Endothelial cell of umbilical vein (primary cell): ENCODE results near the gene BICRA.

Experiments
- CTCF ChIP-seq, 2 donors: IDR thresholded peaks; 1 replicate in 1 of 2; 2 replicates in 1 of 2; pipeline ENCODE4 v1.5.1; 2011; ENCODE audit warnings: low read length in 2 of 2, mild to moderate bottlenecking in 2 of 2, moderate library complexity in 2 of 2, control low read depth in 1 of 2, inconsistent platforms in 1 of 2, low read depth in 1 of 2; ENCODE audit not compliant: insufficient read depth in 1 of 2; ENCODE audit errors: extremely low read depth in 1 of 2
- MYC ChIP-seq: IDR thresholded peaks from one replicate; pipeline ENCODE4 v1.6.1; 2011; ENCODE audit warnings: mild to moderate bottlenecking, low read depth, low read length

DNA sequence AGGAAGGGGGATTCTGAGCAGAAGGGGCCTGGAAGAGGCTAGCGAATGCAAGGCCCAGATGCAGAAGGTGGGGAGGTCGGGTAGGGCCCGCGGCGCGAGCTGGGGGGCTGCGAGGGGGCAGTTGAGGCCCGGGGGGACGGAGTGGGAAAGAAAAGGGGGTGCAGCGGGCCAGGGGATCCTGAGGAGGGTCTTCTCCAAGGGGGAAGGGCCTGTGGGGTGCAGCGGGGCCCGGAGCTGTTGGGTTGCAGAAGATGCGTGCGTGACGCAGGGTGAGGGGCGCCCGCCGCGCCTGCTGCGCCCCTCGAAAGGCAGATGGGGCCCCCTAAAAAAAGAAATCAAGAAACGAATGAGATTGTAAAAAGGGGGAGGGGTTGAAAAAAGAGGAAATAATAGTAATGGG is 36.3 kb upstream of the BICRA start:
- no peak for TF ChIP-seq CTCF (IDR thresholded peaks at IDR 0.05; ENCODE audit: extremely low read depth in 1 of 2, insufficient read depth in 1 of 2, low read depth in 1 of 2, low read length in 2 of 2)
- TF ChIP-seq MYC = no peak
